MCF 10A (cell line): Measurements from ENCODE around the gene LRMDA. TPM values are rescaled to one million over a fixed set of nuclear protein-coding genes. Genes with fewer than 3 reads are reported as not detected.

Experiments used
- BruUV-seq: library from RNA; stranded (reverse); fragments of 400-500 nt; replicated peaks from 2 replicates; lab custom pipeline; 2021; lab: Mats Ljungman, UMichigan
- CTCF ChIA-PET: fragments of 300-600 bp; sonication (Branson Sonifier 250); formaldehyde crosslinking; extraction: SDS; loops from one replicate; lab custom pipeline; 2021; ENCODE audit warnings: antibody characterized with exemption, inconsistent platforms; lab: Yijun Ruan, JAX
- POLR2A ChIA-PET: fragments of 300-600, 350-650 bp; sonication (Branson Sonifier 250); formaldehyde crosslinking; extraction: SDS; loops from one replicate; lab custom pipeline; 2020; ENCODE audit warnings: antibody characterized with exemption, inconsistent platforms; lab: Yijun Ruan, JAX
- DNase-seq: peaks from one replicate; pipeline ENCODE4 v3.0.0-alpha.2; 2018; ENCODE audit not compliant: unreplicated experiment
- H3K27ac Mint-ChIP-seq: one replicate; pipeline ENCODE4 v1.8.0; 2022; ENCODE audit warnings: mild to moderate bottlenecking, low read depth, mixed read lengths; ENCODE audit not compliant: unreplicated experiment
- H3K27me3 Mint-ChIP-seq: one replicate; pipeline ENCODE4 v1.8.0; 2022; ENCODE audit warnings: mixed read lengths; ENCODE audit not compliant: insufficient read depth, unreplicated experiment
- H3K36me3 Mint-ChIP-seq: one replicate; pipeline ENCODE4 v1.8.0; 2022; ENCODE audit warnings: mild to moderate bottlenecking, moderate library complexity, mixed read lengths; ENCODE audit not compliant: insufficient read depth, unreplicated experiment
- H3K4me1 Mint-ChIP-seq: one replicate; pipeline ENCODE4 v1.8.0; 2022; ENCODE audit warnings: mixed read lengths; ENCODE audit not compliant: insufficient read depth, unreplicated experiment
- H3K4me3 Mint-ChIP-seq: one replicate; pipeline ENCODE4 v1.8.0; 2022; ENCODE audit warnings: mild to moderate bottlenecking, moderate library complexity, mixed read lengths; ENCODE audit not compliant: unreplicated experiment
- H3K9me3 Mint-ChIP-seq: one replicate; pipeline ENCODE4 v1.8.0; 2022; ENCODE audit warnings: mixed read lengths; ENCODE audit not compliant: unreplicated experiment
- CTCF ChIP-seq: fragments of 200-600 bp; IDR thresholded peaks from one replicate; pipeline ENCODE4 v1.8.0; 2022; ENCODE audit warnings: antibody characterized with exemption, mild to moderate bottlenecking; ENCODE audit not compliant: unreplicated experiment
- intact Hi-C: fragments of 100-400 bp; cut with micrococcal nuclease; formaldehyde crosslinking; loops from 2 replicates; pipeline ENCODE4 v1.14.1; 2022
- total RNA-seq: library from RNA; stranded (reverse); gene quantifications from 2 replicates; pipeline ENCODE4 v1.2.3, GENCODE V29; 2022

Gene LRMDA
- total RNA-seq, 1 experiment from 2014 or later: not detected

GRCh38 chr10:76297358-76297757 lies 865.9 kb downstream of the LRMDA start:
- Mint-ChIP-seq H3K36me3 (no peaks in the 10 kb centered on the region), H3K27me3 (no peaks in the 10 kb centered on the region), H3K27ac (no peak overlapping the region), H3K4me1 (no peaks in the 10 kb centered on the region), H3K9me3 (no peaks in the 10 kb centered on the region), H3K4me3 (no peak overlapping the region)
- ChIA-PET POLR2A (no interaction called here), CTCF (interaction anchor here (0.6 to 1.0 kb wide), 2 partner anchors 260 to 377 kb away, joined by 3 read pairs; no protein-coding TSS in a partner anchor)
- no peak for TF ChIP-seq CTCF
- intact Hi-C loops: no loop called here
- no peak for DNase-seq
- no TSS peak for BruUV-seq

GRCh38 chr10:76297780-76298281 lies 866.4 kb downstream of the LRMDA start:
- H3K27ac Mint-ChIP-seq: no peak overlapping the region
- H3K4me3 Mint-ChIP-seq: no peak overlapping the region
- no peaks in the 10 kb centered on the region for H3K4me1 Mint-ChIP-seq
- no peak for DNase-seq
- H3K36me3 Mint-ChIP-seq: no peaks in the 10 kb centered on the region
- no peak for TF ChIP-seq CTCF
- H3K27me3 Mint-ChIP-seq: no peaks in the 10 kb centered on the region
- CTCF ChIA-PET: interaction anchor here (0.6 to 1.0 kb wide), 2 partner anchors 261 to 378 kb away, joined by 3 read pairs; no protein-coding TSS in a partner anchor
- POLR2A ChIA-PET: no interaction called here
- intact Hi-C loops: no loop called here
- H3K9me3 Mint-ChIP-seq: no peaks in the 10 kb centered on the region
- no TSS peak for BruUV-seq

GRCh38 chr10:76298329-76298728 lies 866.9 kb downstream of the LRMDA start:
- BruUV-seq: no TSS peak
- no peaks in the 10 kb centered on the region for H3K4me1 Mint-ChIP-seq
- no peak for TF ChIP-seq CTCF
- H3K4me3 Mint-ChIP-seq: no peak overlapping the region
- POLR2A ChIA-PET: no interaction called here
- CTCF ChIA-PET: interaction anchor here (0.6 to 1.0 kb wide), 2 partner anchors 261 to 378 kb away, joined by 3 read pairs; no protein-coding TSS in a partner anchor
- H3K36me3 Mint-ChIP-seq: no peaks in the 10 kb centered on the region
- H3K27me3 Mint-ChIP-seq: no peaks in the 10 kb centered on the region
- no peaks in the 10 kb centered on the region for H3K9me3 Mint-ChIP-seq
- intact Hi-C loops: no loop called here
- no peak for DNase-seq
- H3K27ac Mint-ChIP-seq: no peak overlapping the region

- Mint-ChIP-seq H3K9me3 (no peaks in the 10 kb centered on the region), H3K27ac (no peak overlapping the region), H3K4me3 (no peak overlapping the region), H3K27me3 (no peaks in the 10 kb centered on the region), H3K4me1 (no peaks in the 10 kb centered on the region), H3K36me3 (no peaks in the 10 kb centered on the region)
- no TSS peak for BruUV-seq
- CTCF ChIA-PET: interaction anchor here (0.7 to 1.3 kb wide), 2 partner anchors 13 to 37 kb away, joined by 3 read pairs; no protein-coding TSS in a partner anchor
- TF ChIP-seq CTCF: no peak
- POLR2A ChIA-PET: no interaction called here
- DNase-seq: no peak
- intact Hi-C loops: no loop called here
Observed at GRCh38 chr10:76299501-76299900, 868.1 kb downstream of the LRMDA start.
